T follicular helper cell (primary cell): ENCODE measurements around the gene ZRANB3.
"Not testable (repeated sequence)": the region's sequence is repeated elsewhere in the genome, so short reads cannot be mapped to it uniquely, and the experiment has no call there.

ENCODE experiments used
- DNase-seq: peaks from one replicate; pipeline ENCODE4 v3.0.0-alpha.2; 2020; ENCODE audit warnings: low read depth

The ZRANB3 gene

DNA sequence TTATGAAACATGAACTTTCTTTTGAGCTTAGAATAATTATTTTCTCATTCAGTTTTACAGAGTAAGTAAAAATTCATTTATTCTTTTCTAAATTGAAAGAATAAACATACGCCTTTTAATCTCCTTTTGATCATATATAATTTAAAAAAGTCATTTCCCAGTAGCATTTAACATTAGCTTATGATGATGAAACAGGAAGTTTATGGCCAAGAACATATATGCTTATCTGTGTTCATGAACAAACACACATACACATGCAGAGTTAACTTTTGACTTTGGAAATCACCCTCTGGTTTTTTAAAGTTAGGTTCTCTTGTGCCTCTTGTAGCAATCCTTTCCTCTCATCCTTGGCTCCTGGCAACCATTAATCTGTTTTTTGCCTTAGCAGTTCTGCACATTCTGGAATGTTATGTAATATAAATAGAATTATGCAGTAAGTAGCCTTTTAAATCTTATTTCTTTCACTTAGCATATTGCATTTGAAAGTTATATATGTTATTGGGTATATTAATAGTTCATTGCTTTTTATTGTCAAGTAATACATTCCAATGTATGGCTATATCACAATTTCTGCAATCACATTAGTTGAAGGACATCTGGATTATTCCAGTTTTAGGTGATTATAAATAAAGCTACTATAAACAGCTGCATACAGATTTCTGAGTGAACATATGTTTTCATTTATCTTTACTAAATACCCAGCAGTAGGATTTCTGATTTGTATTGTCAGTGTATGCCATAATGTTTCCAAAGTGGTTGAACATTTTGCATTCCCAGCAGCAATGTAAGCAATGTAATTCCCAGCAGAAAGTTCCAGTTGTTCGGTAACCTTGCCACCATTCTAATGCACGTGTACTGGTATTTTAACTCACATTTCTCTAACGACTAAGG, 210.3 kb downstream of the ZRANB3 start:
- DNase-seq: no peak

GRCh38 chr2:135318808-135319207, 212.2 kb downstream of the ZRANB3 start:
- DNase-seq: no peak

GRCh38 chr2:135317375-135317774, 213.6 kb downstream of the ZRANB3 start:
- no peak for DNase-seq

DNA sequence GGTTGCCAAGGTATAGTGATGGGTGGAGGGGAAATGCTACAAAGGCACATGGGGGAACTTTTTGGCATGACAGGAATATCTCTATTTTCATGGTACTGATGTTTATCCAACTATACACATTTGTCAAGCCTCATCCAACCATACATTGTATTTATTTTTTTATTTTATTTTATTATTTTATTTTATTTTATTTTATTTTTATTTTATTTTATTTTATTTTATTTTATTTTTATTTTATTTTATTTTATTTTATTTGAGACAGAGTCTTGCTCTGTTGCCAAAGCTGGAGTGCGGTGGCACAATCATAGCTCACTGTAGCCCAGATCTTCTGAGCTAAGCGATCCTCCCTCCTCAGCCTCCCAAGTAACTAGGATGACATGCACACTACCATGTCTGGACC, 219.1 kb downstream of the ZRANB3 start:
- DNase-seq: no peak

DNA sequence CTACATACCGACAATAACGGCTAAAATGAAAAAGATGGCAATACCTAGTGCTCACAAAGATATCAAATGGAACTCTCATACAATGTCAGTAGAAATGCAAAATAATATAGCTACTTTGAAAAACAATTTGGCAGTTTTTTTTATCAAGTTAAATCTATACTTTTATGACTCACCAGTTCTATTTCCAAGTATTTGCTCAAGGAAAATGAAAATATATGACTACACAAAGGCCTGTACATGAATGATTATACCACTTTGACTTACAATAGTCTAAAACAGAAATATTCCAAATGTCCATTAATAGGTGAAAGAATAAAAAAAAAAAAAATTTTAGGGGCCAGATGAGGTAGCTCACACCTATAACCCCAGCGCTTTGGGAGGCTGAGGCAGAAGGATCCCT, 219.8 kb downstream of the ZRANB3 start:
- DNase-seq: no peak

DNA sequence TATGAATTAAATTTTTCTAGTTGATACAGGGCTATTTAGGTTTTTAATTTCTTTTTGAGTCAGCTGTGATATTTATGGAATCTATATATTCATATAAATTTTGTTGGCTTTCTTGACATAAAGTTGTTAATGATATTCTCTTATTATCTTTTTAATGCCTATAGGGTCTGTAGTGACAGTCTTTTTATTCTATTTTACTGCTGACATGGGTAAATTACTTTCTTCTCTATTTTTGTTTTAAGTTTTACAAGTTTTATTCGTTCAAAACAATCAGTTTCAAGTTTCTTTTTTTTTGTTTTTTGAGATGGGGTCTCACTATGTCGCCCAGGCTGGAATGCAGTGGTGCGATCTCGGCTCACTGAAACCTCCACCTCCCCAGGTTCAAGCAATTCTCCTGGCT, 226.3 kb downstream of the ZRANB3 start:
- DNase-seq: no peak

DNA sequence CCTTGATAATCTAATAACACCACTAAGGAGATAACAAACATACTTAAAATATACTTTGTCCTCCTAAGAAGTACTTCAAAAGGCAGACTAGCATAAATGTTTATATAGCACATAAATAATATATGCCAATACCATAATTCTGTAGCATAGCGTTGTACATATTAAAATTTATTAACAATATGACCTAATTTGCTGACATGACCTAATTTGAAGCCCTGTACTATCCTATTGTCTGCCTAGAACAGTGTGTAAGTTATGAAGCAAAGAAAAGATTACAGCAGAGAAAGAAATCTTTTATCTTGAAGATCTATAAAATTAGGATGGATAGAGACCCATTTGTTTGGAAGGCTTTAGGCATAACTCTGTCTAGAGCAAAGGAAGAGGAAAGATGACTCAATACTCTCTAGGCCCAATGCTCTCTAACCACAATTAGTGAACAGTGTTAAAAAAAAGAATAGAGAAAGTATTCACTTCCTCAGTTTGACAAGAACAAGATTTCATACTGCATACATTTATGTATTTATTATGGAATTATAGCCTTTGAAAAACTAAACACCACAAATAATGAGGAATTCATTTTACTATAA, 231.3 kb downstream of the ZRANB3 start:
- no peak for DNase-seq

DNA sequence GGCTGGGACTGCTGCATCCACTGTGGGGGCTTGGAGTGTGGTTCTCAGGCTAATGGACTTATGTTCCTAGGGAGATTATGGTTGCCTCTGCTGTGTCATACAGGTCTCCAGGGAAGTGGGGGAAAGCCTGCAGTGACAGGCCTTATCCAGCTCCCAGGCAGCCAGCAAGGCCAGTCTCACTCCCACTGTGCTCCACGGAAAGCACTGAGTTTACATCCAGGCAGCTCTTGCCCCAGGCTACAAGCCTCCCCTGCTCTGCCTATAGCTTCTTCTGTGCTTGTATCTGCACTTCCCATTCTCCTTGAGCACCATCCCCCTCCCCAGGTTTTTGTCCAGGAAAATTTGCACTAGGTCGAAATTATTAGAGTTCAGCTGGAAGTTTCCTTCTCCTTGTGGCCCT, 231.9 kb downstream of the ZRANB3 start:
- DNase-seq: no peak

- DNase-seq: not testable (repeated sequence)
These were observed 243.9 kb downstream of the ZRANB3 start for GRCh38 chr2:135287121-135287520.

- no peak for DNase-seq
These were observed 245.6 kb downstream of the ZRANB3 start for GRCh38 chr2:135285391-135285790.

GRCh38 chr2:135281379-135281778, 249.6 kb downstream of the ZRANB3 start:
- DNase-seq: no peak

DNA sequence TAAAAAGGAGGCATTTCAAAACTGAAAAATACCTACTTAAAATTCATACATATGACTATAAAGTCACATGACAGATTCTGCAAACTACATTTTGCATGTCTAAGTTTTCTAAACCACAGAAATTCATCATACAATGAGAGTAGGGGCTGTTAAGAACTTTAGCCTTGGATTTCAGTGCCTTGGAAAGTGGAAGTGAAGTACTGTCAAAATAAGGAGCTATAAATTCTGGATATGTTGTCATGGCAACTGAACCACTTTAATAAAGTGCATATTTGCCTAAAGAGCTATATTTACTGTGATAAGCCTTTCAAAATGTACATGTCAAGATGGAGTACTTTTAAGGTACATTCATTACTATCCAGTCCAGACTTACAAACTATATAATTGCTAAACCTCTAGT, 251.8 kb downstream of the ZRANB3 start:
- no peak for DNase-seq

DNA sequence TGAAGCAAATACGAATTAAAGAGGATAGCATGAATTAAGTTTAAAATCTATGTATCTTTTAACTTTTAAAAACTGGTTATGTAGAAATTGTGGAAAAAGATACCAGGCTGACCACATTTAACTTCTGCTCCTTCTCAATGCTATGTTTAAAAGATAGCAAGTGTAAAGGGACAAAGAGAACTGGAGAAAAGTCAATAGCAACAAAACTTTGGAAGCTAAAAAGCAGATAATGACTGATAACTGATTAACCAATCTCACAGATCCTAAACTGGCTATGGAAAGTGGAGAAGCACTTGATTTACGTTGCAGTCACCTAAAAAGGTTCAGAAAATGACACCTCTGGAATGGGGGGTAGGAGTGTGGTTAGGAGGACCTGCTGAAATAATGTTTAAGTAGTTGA, 254.5 kb downstream of the ZRANB3 start:
- DNase-seq: no peak

DNA sequence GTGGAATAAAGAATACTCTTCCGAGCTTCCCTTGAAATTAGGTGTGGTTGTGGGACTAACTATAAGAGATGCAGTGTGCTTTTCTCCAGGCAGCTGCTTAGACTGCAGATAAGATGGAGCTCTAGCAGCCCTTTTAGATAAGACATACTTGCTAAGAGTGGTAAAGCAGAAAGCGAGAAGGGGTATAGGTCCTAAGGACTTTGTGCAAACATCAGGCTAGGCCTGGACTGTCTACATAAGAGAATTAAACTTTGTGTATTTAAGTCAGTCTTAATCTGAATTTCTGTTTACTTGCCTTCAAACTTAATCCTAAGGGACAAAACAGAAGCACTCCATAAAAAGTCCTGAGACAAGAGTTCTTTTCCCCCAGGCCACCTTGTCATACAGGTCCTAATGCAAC, 260.0 kb downstream of the ZRANB3 start:
- DNase-seq: no peak

DNA sequence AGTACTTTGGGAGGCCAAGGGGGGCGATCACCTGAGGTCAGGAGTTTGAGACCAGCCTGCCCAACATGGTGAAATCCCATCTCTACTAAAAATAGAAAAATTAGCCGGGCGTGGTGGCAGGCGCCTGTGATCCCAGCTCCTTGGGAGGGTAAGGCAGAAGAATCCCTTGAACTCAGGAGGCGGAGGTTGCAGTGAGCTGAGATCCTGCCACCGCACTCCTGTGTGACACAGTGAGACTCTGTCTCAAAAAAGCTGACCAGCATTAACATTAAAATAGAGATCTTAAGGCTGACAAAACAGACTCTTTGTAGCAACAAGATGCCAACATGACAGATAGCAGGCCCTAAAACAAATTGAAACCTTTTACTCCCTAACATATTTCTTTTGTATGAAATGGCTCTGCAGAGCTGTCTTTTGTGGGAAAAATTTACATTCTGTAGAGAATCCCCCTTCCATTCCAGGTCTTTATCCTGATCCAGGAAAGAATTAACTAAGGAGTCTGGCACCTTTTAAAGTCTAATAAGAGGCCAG, 265.0 kb downstream of the ZRANB3 start:
- no peak for DNase-seq

- no peak for DNase-seq
These were observed 271.9 kb downstream of the ZRANB3 start for GRCh38 chr2:135259123-135259522.

DNA sequence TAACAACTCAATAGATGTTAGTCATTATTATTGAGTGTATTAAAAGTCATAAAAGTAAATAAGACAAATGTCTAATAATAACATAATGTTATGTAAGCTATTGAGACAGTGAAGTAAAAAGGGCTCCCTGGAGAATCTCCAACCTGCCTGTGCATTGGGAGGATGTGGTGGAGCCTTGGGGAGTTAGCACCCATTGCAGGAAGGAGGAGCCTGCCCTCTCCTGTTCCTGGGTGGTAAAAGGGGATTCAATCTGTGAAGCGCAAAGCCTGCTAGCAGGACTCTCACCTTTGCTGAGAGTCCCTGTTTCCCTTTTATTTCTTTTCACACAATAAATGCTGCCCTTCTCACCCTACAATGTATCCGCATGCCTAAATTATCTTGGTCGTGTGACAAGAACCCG, 272.8 kb downstream of the ZRANB3 start:
- no peak for DNase-seq

DNA sequence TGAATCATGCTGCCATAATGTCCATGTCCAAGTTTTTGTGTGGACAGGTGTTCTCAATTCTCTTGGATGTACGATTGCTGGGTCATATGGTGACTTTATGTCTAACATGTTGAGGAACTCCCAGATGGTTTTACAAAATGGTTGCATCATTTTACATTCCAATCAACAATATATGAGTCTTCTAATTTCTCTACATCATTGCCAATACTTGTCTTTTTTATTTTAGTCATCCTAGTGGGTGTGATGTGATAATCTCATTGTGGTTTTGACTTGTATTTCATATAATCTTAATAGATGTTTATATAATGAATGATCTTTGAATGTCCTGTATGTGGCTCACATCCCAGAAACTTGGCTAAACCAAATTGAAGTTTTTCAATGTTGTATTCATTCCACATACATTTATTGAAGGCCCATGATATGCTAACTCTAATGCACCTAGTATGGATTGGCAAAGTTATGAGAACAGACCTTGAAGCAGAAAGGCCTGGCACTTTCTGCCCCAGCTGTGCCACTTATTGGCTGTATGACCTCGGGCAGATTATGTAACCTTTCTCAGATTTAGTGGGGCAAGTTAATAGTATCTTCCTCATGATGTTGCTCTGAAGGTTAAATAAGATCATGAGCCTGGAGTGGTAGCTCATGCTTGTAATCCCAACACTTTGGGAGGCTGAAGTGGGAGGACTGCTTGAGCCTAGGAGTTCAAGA, 273.5 kb downstream of the ZRANB3 start:
- no peak for DNase-seq

DNA sequence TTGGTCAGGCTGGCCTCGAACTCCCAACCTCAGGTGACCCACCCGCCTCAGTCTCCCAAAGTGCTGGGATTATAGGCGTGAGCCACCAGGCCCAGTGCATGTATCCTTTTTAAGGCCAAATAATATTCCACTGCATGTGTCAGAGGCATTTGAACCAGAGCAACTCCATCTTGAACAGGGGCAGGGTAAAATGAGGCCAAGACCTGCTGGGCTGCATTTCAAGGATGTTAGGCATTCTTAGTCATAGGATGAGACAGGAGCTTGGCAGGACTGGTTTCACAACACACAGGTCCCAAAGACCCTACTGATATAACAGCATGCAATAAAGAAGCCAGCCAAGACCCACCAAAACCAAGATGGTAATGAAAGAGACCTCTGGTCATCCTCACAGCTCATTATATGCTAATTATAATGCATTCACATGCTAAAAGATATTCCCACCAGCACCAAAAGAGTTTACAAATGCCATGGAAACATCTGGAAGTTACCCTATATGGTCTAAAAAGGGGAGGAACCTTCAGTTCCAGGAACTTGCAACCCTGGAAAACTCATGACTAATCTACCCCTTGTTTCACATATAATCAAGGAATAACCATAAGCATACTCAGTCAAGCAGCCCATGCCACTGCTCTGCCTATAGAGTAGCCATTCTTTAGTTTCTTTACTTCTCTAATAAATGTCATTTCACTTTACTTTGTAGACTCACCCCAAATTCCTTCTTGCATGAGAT, 274.3 kb downstream of the ZRANB3 start:
- no peak for DNase-seq

DNA sequence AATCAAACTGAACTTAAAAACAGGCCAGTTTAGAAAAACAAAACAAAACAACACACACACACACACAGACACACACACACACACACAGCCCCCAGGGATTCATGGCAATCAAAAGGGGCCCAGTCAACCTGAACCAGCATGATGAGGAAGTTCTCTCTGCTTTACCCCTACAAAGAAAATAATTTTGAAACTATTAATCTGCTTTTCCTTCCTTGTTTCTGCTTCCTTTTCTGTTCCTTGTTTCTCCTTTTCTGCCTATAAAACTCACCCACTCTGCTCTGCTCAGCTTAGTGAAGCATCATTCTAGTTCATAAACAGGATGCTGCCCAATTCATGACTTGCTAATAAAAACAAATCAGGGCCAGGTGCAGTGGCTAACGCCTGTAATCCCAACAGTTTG, 275.8 kb downstream of the ZRANB3 start:
- DNase-seq: no peak

DNA sequence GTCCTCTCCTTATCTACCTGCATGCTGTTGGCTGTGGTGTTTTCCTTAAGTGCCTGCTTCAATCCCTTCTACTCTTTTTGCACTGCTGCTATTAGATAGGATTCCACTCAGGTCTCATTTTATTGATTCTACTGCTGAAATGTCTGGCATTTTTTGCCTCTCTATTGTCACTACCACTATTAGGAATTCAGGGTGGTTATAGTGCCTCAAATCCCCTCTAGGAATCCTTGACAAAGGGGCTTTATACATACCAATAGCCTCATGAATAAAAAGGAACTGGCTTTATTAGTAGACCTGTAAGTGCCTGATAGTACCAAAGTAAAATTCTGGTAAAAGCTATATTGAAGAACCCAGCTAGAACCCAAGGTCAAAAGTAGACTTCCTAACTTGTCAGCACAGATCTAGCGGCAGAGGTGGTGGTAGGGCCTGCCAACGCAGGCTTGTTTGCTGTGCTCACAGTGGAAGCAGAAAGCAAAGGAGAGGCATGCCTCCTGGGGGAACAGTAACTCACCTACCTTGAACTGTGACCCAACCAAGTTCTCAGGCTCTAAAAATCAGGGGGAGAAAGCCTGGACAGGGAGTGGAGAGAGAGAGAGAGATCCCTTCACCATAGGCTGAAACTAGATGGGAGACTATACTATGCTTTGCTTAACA, 278.1 kb downstream of the ZRANB3 start:
- no peak for DNase-seq

DNA sequence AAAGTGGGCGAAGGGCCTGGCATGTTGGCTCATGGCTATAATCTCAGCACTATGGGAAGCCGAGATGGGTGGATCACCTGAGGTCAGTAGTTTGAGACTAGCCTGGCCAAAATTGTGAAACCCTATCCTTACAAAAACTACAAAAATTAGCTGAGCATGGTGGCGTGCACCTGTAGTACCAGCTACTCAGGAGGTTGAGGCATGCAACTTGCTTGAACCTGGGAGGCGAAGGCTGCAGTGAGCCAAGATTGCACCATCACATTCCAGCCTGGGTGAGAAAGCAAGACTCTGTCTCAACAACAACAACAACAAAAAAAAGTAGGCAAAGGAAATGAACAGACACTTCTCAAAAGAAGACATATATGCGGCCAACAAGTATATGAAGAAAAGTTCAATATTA, 282.4 kb downstream of the ZRANB3 start:
- DNase-seq: no peak
